Measurements from ENCODE around the gene DPH1.

The DPH1 gene

GRCh38 chr17:2076087-2076984 lies 46.4 kb downstream of the DPH1 start:
- H3K4me3 ChIP-seq (ENCODE audit: low read depth, low read length): no peak overlapping the region
- no peak for TF ChIP-seq CTCF (IDR thresholded peaks at IDR 0.05; ENCODE audit: borderline replicate concordance, insufficient read depth, low read depth, low read length)

GRCh38 chr17:2077040-2077439 lies 47.1 kb downstream of the DPH1 start:
- TF ChIP-seq CTCF (IDR thresholded peaks at IDR 0.05; ENCODE audit: borderline replicate concordance, insufficient read depth, low read depth, low read length): no peak
- no peak overlapping the region for H3K4me3 ChIP-seq (ENCODE audit: low read depth, low read length)

GRCh38 chr17:2081564-2081963 lies 51.6 kb downstream of the DPH1 start:
- H3K4me3 ChIP-seq (ENCODE audit: low read depth, low read length): no peak overlapping the region
- no peak for TF ChIP-seq CTCF (IDR thresholded peaks at IDR 0.05; ENCODE audit: borderline replicate concordance, insufficient read depth, low read depth, low read length)

GRCh38 chr17:2082003-2082781 lies 52.2 kb downstream of the DPH1 start:
- no peak for TF ChIP-seq CTCF (IDR thresholded peaks at IDR 0.05; ENCODE audit: borderline replicate concordance, insufficient read depth, low read depth, low read length)
- H3K4me3 ChIP-seq (ENCODE audit: low read depth, low read length): no peak overlapping the region

GRCh38 chr17:2083613-2084035 lies 53.7 kb downstream of the DPH1 start:
- H3K4me3 ChIP-seq (ENCODE audit: low read depth, low read length): no peak overlapping the region
- no peak for TF ChIP-seq CTCF (IDR thresholded peaks at IDR 0.05; ENCODE audit: borderline replicate concordance, insufficient read depth, low read depth, low read length)

- no peak overlapping the region for H3K4me3 ChIP-seq (ENCODE audit: low read depth, low read length)
Observed at GRCh38 chr17:2084036-2084765, 54.2 kb downstream of the DPH1 start.

More at GRCh38 chr17:2084036-2084765, 54.2 kb downstream of the DPH1 start:
- no peak for TF ChIP-seq CTCF (IDR thresholded peaks at IDR 0.05; ENCODE audit: borderline replicate concordance, insufficient read depth, low read depth, low read length)
